Activated CD8-positive, alpha-beta memory T cell treated with anti-CD3 and anti-CD28 coated beads, Interleukin-2, amount 50 U/mL, for 24 hours (primary cell): ENCODE measurements around the gene NDC80.
A peak's percentile ranks its signal among the peaks of the same experiment; 100 is the strongest.
"Not testable (repeated sequence)": the region's sequence is repeated elsewhere in the genome, so short reads cannot be mapped to it uniquely, and the experiment has no call there.

Experiments
- DNase-seq: peaks from one replicate; pipeline ENCODE4 v3.0.0-alpha.2; 2020; ENCODE audit errors: extremely low read depth

NDC80 gene

GRCh38 chr18:2571200-2572170 lies at the start of gene NDC80, which contains the start of gene METTL4:
NDC80 (plus strand) TSS chr18:2571557; CDS start chr18:2572986, 1,429 bp downstream.
METTL4 (minus strand) TSS chr18:2571505; CDS start chr18:2567216, 4,289 bp downstream.
- peak; percentile 54 for DNase-seq

GRCh38 chr18:2522112-2522511 lies 49.2 kb upstream of the NDC80 start:
- DNase-seq: no peak

- DNase-seq: not testable (repeated sequence)
These were observed 46.6 kb upstream of the NDC80 start for GRCh38 chr18:2524794-2525198.

GRCh38 chr18:2526329-2526728 lies 45.0 kb upstream of the NDC80 start:
- no peak for DNase-seq

GRCh38 chr18:2529154-2529553 lies 42.2 kb upstream of the NDC80 start:
- DNase-seq: no peak

GRCh38 chr18:2531751-2532150 lies 39.6 kb upstream of the NDC80 start:
- DNase-seq: no peak

- no peak for DNase-seq
These were observed 38.6 kb upstream of the NDC80 start for GRCh38 chr18:2532797-2533196.

GRCh38 chr18:2534906-2535305 lies 36.5 kb upstream of the NDC80 start:
- no peak for DNase-seq

GRCh38 chr18:2535419-2535910 lies 35.9 kb upstream of the NDC80 start:
- no peak for DNase-seq

GRCh38 chr18:2536063-2536462 lies 35.3 kb upstream of the NDC80 start:
- no peak for DNase-seq

GRCh38 chr18:2536493-2536892 lies 34.9 kb upstream of the NDC80 start:
- no peak for DNase-seq

- DNase-seq: no peak
These were observed 34.1 kb upstream of the NDC80 start for GRCh38 chr18:2537296-2537695.

GRCh38 chr18:2538236-2538635 lies 33.1 kb upstream of the NDC80 start:
- no peak for DNase-seq

- no peak for DNase-seq
These were observed 32.5 kb upstream of the NDC80 start for GRCh38 chr18:2538844-2539243.

- no peak for DNase-seq
These were observed 30.8 kb upstream of the NDC80 start for GRCh38 chr18:2540575-2540974.

- not testable (repeated sequence) for DNase-seq
These were observed 29.3 kb upstream of the NDC80 start for GRCh38 chr18:2541925-2542563.

GRCh38 chr18:2545155-2545554 lies 26.2 kb upstream of the NDC80 start:
- DNase-seq: no peak

- no peak for DNase-seq
These were observed 23.8 kb upstream of the NDC80 start for GRCh38 chr18:2547477-2548087.

- no peak for DNase-seq
These were observed 21.9 kb upstream of the NDC80 start for GRCh38 chr18:2549462-2549861.

GRCh38 chr18:2551425-2551824 lies 19.9 kb upstream of the NDC80 start:
- no peak for DNase-seq

GRCh38 chr18:2554696-2555095 lies 16.7 kb upstream of the NDC80 start:
- no peak for DNase-seq

- no peak for DNase-seq
These were observed 15.5 kb upstream of the NDC80 start for GRCh38 chr18:2555895-2556294.
